Vagina (tissue), 2 donors: ENCODE data around the gene NPAS3. TPM values are rescaled to one million over a fixed set of nuclear protein-coding genes. Genes with fewer than 3 reads are reported as not detected.

Source experiments
- DNase-seq, 2 donors: peaks; one replicate each; pipeline ENCODE4 v3.0.0-alpha.2; 2017; ENCODE audit errors: extremely low spot score in 2 of 2
- H3K27ac ChIP-seq: fragments of 200-600 bp; sonication (generic); one replicate; pipeline ENCODE4 v1.5.1; 2019
- H3K27me3 ChIP-seq: fragments of 200-600 bp; sonication (generic); one replicate; pipeline ENCODE4 v1.5.1; 2019
- H3K36me3 ChIP-seq, 2 donors: fragments of 200-600 bp; sonication (generic); one replicate each; pipeline ENCODE4 v1.5.1; 2017 to 2019
- H3K4me1 ChIP-seq: fragments of 200-600 bp; sonication (generic); one replicate; pipeline ENCODE4 v1.5.1; 2019
- H3K4me3 ChIP-seq, 2 donors: fragments of 200-600 bp; sonication (generic); 1 replicate in 1 of 2; 2 replicates in 1 of 2; pipeline ENCODE4 v1.5.1; 2016 to 2019
- H3K9me3 ChIP-seq: fragments of 200-600 bp; sonication (generic); one replicate; pipeline ENCODE4 v1.5.1; 2019
- CTCF ChIP-seq, 3 experiments: fragments of 450-650 bp in 2 of 3; fragments of 200-600 bp in 1 of 3; sonication (generic) in 1 of 3; IDR thresholded peaks; one replicate each; pipeline ENCODE4 v1.5.1; 2017 to 2019; ENCODE audit warnings: antibody characterized with exemption in 3 of 3, mild to moderate bottlenecking in 2 of 3, moderate library complexity in 2 of 3
- POLR2A ChIP-seq, 2 donors: fragments of 450-650 bp; IDR thresholded peaks; one replicate each; pipeline ENCODE4 v1.6.1; 2017; ENCODE audit warnings: antibody characterized with exemption in 2 of 2, mild to moderate bottlenecking in 2 of 2, moderate library complexity in 2 of 2
- POLR2AphosphoS5 ChIP-seq, 2 donors: sonication (generic); formaldehyde crosslinking; IDR thresholded peaks; one replicate each; pipeline ENCODE4 v1.9.0; 2017; ENCODE audit warnings: antibody characterized with exemption in 2 of 2, mild to moderate bottlenecking in 2 of 2, low read depth in 1 of 2; ENCODE audit not compliant: insufficient read depth in 1 of 2
- intact Hi-C: fragments of 100-400 bp; cut with DNase I; formaldehyde crosslinking; loops from one replicate; pipeline ENCODE4 v1.15.1; 2023
- total RNA-seq: library from RNA; depleted of rRNA; stranded (reverse); fragments of >200 nt; gene quantifications from one replicate; pipeline ENCODE4 v1.2.3, GENCODE V29; 2016

The NPAS3 gene
- total RNA-seq, 1 donor from 2014 or later: 1.2 TPM

GRCh38 chr14:33814010-33814409 lies 875.3 kb downstream of the NPAS3 start:
- Histone ChIP-seq H3K27ac (no peak overlapping the region), H3K27me3 (no peaks in the 10 kb centered on the region), H3K4me1 (no peaks in the 10 kb centered on the region), H3K36me3 (no peaks in the 10 kb centered on the region), H3K4me3 (no peak overlapping the region), H3K9me3 (no peaks in the 10 kb centered on the region)
- no peak for DNase-seq
- intact Hi-C loops: no loop called here
- TF ChIP-seq CTCF (IDR thresholded peaks at IDR 0.05) (no peak), POLR2A (IDR thresholded peaks at IDR 0.05) (no peak), POLR2AphosphoS5 (IDR thresholded peaks at IDR 0.05; ENCODE audit: insufficient read depth in 1 of 2, low read depth in 1 of 2) (no peak)

- intact Hi-C loops: no loop called here
- H3K36me3 ChIP-seq: no peaks in the 10 kb centered on the region
- no peaks in the 10 kb centered on the region for H3K27me3 ChIP-seq
- no peak overlapping the region for H3K27ac ChIP-seq
- no peak overlapping the region for H3K4me3 ChIP-seq
- no peaks in the 10 kb centered on the region for H3K4me1 ChIP-seq
- TF ChIP-seq CTCF (IDR thresholded peaks at IDR 0.05): no peak
- no peak for TF ChIP-seq POLR2AphosphoS5 (IDR thresholded peaks at IDR 0.05; ENCODE audit: insufficient read depth in 1 of 2, low read depth in 1 of 2)
- TF ChIP-seq POLR2A (IDR thresholded peaks at IDR 0.05): no peak
- H3K9me3 ChIP-seq: no peaks in the 10 kb centered on the region
- DNase-seq: peak in 1 of 2 donors; percentile 47
Observed at GRCh38 chr14:33833706-33834465, 895.2 kb downstream of the NPAS3 start.

GRCh38 chr14:33834466-33835260 lies 896.0 kb downstream of the NPAS3 start:
- Histone ChIP-seq H3K27ac (no peak overlapping the region), H3K4me3 (no peak overlapping the region), H3K27me3 (no peaks in the 10 kb centered on the region), H3K4me1 (no peaks in the 10 kb centered on the region), H3K36me3 (no peaks in the 10 kb centered on the region), H3K9me3 (no peaks in the 10 kb centered on the region)
- TF ChIP-seq POLR2AphosphoS5 (IDR thresholded peaks at IDR 0.05; ENCODE audit: insufficient read depth in 1 of 2, low read depth in 1 of 2): no peak
- TF ChIP-seq POLR2A (IDR thresholded peaks at IDR 0.05): no peak
- TF ChIP-seq CTCF (IDR thresholded peaks at IDR 0.05): no peak
- DNase-seq: peak in 1 of 2 donors; percentile 20
- intact Hi-C loops: no loop called here

- intact Hi-C loops: no loop called here
- no peak for TF ChIP-seq CTCF (IDR thresholded peaks at IDR 0.05)
- no peak for TF ChIP-seq POLR2A (IDR thresholded peaks at IDR 0.05)
- TF ChIP-seq POLR2AphosphoS5 (IDR thresholded peaks at IDR 0.05; ENCODE audit: insufficient read depth in 1 of 2, low read depth in 1 of 2): no peak
- no peaks in the 10 kb centered on the region for H3K27me3 ChIP-seq
- H3K4me1 ChIP-seq: no peaks in the 10 kb centered on the region
- no peaks in the 10 kb centered on the region for H3K36me3 ChIP-seq
- H3K4me3 ChIP-seq: no peak overlapping the region
- H3K9me3 ChIP-seq: no peaks in the 10 kb centered on the region
- no peak overlapping the region for H3K27ac ChIP-seq
- DNase-seq: peak in 1 of 2 donors; percentile 65
Observed at GRCh38 chr14:33835261-33835655, 896.6 kb downstream of the NPAS3 start.
